D721Med (cell line): ENCODE data around the gene C4orf50.

Source experiments
- DNase-seq: peaks from one replicate; pipeline ENCODE4 v3.0.0; 2011; ENCODE audit warnings: low spot score; ENCODE audit not compliant: insufficient read length
- FAIRE-seq: peaks from 2 replicates; lab custom pipeline; 2011; peaks lifted over from hg19 to GRCh38; lab: Jason Lieb, UNC
- TF ChIP-seq, protein P1 (sequence below): IDR thresholded peaks from 2 replicates; pipeline ENCODE4 v1.5.1; 2012; ENCODE audit warnings: mild to moderate bottlenecking, control low read depth; ENCODE audit not compliant: insufficient read depth; ENCODE audit errors: missing control alignments

C4orf50 gene

DNA sequence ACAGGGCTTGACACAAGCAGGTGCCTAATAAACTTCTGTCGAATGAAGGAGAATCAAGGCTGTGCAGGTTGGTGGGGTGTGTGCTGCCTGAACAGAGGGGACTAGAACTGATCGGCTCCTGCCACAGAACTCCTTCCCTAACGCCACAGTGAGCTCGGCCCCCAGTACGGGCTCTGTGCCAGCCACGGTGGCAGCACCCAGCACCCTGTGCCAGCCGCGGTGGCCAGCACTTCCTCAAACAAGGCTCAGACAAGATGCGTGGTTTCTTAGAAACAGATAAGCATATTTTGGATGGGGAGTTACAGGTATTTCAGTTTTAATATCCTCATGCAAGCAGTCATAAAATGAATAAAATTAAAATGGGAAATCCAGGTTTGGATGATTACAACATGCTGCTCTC is 26.0 kb upstream of the C4orf50 start:
- TF ChIP-seq, protein P1, sequence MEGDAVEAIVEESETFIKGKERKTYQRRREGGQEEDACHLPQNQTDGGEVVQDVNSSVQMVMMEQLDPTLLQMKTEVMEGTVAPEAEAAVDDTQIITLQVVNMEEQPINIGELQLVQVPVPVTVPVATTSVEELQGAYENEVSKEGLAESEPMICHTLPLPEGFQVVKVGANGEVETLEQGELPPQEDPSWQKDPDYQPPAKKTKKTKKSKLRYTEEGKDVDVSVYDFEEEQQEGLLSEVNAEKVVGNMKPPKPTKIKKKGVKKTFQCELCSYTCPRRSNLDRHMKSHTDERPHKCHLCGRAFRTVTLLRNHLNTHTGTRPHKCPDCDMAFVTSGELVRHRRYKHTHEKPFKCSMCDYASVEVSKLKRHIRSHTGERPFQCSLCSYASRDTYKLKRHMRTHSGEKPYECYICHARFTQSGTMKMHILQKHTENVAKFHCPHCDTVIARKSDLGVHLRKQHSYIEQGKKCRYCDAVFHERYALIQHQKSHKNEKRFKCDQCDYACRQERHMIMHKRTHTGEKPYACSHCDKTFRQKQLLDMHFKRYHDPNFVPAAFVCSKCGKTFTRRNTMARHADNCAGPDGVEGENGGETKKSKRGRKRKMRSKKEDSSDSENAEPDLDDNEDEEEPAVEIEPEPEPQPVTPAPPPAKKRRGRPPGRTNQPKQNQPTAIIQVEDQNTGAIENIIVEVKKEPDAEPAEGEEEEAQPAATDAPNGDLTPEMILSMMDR: no peak
- DNase-seq (no peak), FAIRE-seq (no peak)

DNA sequence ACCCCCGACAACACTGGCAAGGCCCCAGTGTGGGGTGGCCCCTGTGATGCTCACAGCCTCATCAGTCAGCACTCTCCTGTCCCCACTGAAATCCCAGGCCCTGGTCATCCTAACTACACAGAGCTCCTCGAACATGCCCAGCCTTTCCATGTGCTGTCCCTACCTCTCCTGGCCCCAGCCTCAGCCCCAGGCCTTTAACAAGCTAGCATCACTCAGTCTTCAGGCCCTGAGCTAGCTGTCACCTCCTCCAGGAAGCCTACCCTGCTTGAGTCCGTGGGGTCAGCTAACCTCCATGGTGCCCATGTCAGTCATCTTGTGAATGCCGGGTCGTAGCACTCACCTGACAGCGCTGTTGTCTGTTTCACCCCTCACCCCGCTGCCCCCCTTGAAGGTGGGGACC is 25.6 kb upstream of the C4orf50 start:
- TF ChIP-seq, protein P1: no peak
- FAIRE-seq (no peak), DNase-seq (no peak)

DNA sequence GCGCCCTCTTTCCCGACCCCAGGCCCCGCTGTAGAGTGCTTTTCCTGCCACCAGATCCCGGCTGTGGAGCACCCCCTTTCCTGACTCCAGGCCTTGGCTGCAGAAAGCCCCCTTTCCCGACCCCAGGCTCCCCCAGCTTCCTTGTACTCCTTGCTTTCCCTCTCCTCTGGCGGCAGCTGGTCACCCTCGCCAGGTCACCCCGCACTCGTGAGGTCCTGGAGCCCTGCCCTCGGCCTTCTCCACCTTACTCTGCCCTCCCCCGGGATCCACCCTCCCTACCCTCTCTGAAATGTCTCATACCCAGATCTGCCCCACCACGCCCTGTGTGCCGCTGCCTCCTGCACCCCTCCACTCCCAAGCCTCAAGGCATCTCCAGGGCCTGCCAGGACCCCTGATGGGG is 25.0 kb upstream of the C4orf50 start:
- no peak for FAIRE-seq
- DNase-seq: no peak
- TF ChIP-seq, protein P1: no peak

DNA sequence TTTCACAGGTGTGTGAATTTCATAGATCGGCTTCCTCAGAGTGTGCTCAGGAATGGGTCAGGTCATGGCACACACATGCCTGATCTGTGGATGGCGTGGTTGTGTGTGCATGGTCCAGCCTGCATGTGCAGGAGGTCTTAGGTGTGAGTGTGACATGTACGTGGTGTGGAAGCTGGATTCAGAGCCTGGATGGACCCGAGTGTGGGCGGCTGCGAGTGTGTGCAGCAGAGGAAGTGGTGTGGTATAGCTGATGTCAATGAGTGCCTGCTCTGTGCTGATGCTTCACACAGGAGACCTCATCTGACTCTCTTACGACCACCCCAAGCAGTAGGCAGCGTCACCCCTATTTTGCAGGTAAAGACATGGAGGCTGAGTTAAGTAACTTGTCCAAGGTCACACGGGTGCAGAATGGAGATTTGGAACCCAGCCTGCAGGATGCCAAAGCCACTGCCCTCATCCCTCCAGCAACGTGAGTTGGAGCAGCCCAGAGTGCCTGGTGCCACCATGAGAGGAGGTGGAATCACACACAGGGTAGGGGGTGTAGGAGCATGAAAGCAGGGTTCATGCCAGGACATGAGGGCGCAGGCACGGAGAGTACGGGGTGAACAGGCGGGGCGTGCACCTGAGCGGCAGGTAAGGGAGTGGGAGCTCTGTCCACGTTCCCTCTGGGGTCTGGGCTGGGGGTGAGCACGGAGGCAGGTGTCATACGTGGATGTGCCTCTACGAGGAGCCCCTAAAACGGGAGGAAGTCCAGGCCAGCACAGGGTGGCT is 24.2 kb upstream of the C4orf50 start:
- DNase-seq (no peak), FAIRE-seq (no peak)
- TF ChIP-seq, protein P1: no peak

DNA sequence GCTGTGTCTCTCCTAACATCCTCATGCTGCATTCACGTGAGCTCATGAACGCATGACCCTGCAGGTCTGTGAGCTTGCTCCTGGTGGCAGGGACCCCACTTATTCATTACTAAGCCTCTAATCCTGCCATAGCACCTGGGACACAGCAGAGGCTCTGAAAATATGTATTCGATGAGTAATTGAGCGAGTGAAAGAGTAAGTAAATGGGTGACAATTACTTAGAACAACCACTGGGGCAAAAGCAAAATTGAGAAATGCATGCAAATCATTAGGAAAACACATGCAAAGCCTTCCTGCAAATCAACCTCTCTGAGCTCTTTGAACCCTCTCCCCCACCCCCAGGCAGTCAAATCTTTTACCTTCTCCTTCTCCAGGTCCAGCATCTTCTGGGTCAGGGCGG is 23.6 kb upstream of the C4orf50 start:
- TF ChIP-seq, protein P1: no peak
- no peak for FAIRE-seq

DNA sequence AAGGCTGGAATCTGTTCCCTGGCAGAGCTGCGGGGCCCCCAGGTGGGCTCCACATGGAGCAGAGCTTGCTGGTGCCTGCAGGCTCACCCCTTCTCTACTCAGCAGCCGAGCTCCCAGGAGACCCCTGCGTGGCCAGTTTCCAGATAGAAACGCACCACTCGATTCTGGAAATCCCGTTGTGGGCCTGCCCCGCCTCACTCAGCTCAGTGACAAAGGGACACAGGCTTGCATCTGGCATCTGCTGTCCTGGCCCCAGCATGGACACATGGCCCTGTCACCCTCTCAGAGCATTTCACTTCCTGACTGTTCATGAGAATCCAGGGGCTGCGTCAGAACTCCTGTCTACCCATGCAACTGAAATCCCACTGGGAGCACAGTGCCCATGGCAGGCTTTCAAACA is 20.5 kb upstream of the C4orf50 start:
- no peak for DNase-seq
- FAIRE-seq: no peak
- TF ChIP-seq, protein P1: no peak

More for the DNA sequence above, 23.6 kb upstream of the C4orf50 start:
- DNase-seq: no peak

DNA sequence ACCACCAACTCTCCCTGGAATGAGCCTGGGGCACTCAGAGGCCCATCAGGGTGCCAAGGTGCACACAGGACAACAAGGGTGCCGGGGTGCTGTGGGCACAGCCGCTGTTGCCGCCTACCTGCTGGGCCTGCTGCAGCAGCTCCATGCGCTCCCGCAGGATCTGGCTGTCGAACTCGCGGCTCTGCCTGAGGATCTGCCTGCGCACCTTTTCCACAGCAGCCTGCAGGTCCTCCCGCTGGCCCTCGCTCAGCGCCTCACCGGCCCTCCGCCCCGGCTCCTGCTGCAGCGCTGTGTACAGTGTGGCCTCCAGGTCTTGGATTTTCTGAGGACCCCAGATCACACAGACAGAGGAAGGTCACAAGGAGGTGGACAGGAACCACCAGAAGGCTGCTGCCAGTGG is 17.6 kb upstream of the C4orf50 start:
- TF ChIP-seq, protein P1: no peak
- FAIRE-seq (no peak), DNase-seq (no peak)
